Measurements from ENCODE around the gene PHIP. TPM values are rescaled to one million over a fixed set of nuclear protein-coding genes. Genes with fewer than 3 reads are reported as not detected.

The PHIP gene
- 10 to 100 TPM; 27.3 to 32.3 TPM for total RNA-seq
- 10 to 100 TPM; 64.3 to 82.2 (median 71.3) TPM for polyA plus RNA-seq (ENCODE audit: insufficient read length in 6 of 6)
- long read RNA-seq, donor 1, partial matches to known transcripts: 56 of 56 reads
- long read RNA-seq, donor 1, other reads (novel, unspliced or antisense): 0 of 56 reads
- long read RNA-seq, donor 2, partial matches to known transcripts: 19 of 19 reads
- long read RNA-seq, donor 2, other reads (novel, unspliced or antisense): 0 of 19 reads
- long read RNA-seq, donor 3, partial matches to known transcripts: 11 of 11 reads
- long read RNA-seq, donor 3, other reads (novel, unspliced or antisense): 0 of 11 reads
- long read RNA-seq, donor 4, partial matches to known transcripts: 5 of 7 reads
- long read RNA-seq, donor 4, other reads (novel, unspliced or antisense): 2 of 7 reads
- long read RNA-seq, donor 5, partial matches to known transcripts: 12 of 12 reads
- long read RNA-seq, donor 5, other reads (novel, unspliced or antisense): 0 of 12 reads
- long read RNA-seq, donor 6, full-length matches to known transcripts: 1 of 1 reads
- long read RNA-seq, donor 6, partial matches to known transcripts: 0 of 1 reads
- long read RNA-seq, donor 6, other reads (novel, unspliced or antisense): 0 of 1 reads
- long read RNA-seq, donor 7: 0 reads
- long read RNA-seq, donor 8, partial matches to known transcripts: 16 of 16 reads
- long read RNA-seq, donor 8, other reads (novel, unspliced or antisense): 0 of 16 reads
- long read RNA-seq, donor 9: 0 reads
- long read RNA-seq, donor 10, partial matches to known transcripts: 5 of 6 reads
- long read RNA-seq, donor 10, other reads (novel, unspliced or antisense): 1 of 6 reads
- long read RNA-seq, donor 11, partial matches to known transcripts: 6 of 6 reads
- long read RNA-seq, donor 11, other reads (novel, unspliced or antisense): 0 of 6 reads
- long read RNA-seq, donor 12, partial matches to known transcripts: 7 of 7 reads
- long read RNA-seq, donor 12, other reads (novel, unspliced or antisense): 0 of 7 reads

DNA sequence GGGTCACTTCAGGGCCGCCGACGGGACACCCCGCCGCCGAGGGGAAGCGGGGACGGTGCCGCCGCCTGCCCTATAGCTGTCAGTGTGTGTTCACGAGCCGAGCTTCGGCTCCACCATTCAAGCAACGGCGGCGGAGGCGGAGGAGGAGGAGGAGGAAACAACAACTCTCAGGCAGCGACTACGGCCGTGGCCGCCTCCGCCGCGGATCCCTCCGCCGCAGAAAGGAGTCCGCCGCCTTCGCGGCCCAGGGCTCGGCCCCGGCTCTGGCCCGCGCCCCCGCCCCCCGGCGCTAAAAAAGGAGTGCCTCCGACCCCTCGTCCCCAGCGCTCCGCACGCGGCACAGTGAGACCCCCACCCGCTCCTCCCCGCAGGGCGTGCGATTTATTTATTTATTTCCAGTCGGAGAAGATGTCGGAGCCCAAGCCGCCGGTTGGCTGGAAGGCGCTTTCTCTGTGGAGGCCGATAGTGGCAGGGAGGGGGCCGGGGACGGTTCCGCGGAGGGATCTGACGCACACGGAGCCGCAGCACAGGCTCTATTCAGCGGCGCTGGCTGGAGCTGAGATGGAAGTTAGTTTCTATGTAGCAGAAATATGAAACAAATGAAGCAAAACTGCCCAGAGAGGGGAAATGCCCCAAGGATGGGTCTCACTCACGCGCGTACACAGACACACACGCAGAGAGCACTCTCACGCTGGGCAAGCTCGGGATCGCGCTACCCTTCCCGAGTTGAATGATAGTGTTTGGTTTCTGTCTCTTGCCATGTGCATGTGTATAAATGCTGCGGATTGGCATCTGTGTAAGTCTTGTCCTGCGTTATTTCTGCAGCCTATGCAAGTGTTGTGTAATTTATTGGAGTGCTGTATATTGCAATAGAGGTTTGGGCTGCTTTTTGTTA is at the start of gene PHIP:
Gene PHIP (minus strand): TSS at position 180 of the 895 bp plus-strand sequence. CDS start 186 bp downstream, outside the sequence.
- Histone ChIP-seq H3K9me3 (no peaks in the 10 kb centered on the region), H3K4me1 (peaks cover 4 to 37% of the 10 kb centered on the region in 2 donors), H3K27ac (peak within 1 kb of the TSS; percentile 99), H3K36me3 (no peaks in the 10 kb centered on the region), H3K27me3 (no peaks in the 10 kb centered on the region), H3K4me3 (peak within 1 kb of the TSS; percentile 66 to 84)
- intact Hi-C loops (cut with DNase I): no loop called here
- DNase-seq (peak; percentile 94 to 97 (median 96)), ATAC-seq (peak; percentile 90)
- TF ChIP-seq, protein P1, sequence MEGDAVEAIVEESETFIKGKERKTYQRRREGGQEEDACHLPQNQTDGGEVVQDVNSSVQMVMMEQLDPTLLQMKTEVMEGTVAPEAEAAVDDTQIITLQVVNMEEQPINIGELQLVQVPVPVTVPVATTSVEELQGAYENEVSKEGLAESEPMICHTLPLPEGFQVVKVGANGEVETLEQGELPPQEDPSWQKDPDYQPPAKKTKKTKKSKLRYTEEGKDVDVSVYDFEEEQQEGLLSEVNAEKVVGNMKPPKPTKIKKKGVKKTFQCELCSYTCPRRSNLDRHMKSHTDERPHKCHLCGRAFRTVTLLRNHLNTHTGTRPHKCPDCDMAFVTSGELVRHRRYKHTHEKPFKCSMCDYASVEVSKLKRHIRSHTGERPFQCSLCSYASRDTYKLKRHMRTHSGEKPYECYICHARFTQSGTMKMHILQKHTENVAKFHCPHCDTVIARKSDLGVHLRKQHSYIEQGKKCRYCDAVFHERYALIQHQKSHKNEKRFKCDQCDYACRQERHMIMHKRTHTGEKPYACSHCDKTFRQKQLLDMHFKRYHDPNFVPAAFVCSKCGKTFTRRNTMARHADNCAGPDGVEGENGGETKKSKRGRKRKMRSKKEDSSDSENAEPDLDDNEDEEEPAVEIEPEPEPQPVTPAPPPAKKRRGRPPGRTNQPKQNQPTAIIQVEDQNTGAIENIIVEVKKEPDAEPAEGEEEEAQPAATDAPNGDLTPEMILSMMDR (IDR thresholded peaks at IDR 0.05): no peak

DNA sequence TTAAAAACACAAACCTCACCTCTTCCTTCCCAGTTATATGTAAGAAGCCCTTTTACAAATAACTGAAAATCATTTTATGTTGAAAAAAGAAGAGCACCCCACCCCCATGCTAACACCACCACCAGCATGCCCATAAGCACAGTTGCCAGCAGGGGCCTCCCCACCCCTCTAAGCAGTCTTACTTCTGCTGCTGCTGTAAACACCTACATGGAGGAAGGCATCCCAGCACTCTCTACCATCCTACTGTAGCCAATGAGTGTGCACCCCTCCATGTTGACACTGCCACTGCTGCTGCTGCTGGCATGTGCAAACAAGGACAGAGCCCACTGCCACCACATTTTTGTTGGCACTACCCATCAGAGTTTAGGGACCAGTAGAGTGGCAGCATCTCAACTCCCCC is 49.6 kb upstream of the PHIP start:
- intact Hi-C loops (cut with DNase I): no loop called here
- Histone ChIP-seq H3K4me1 (no peaks in the 10 kb centered on the region), H3K9me3 (no peaks in the 10 kb centered on the region), H3K27ac (no peak overlapping the region), H3K4me3 (no peak overlapping the region), H3K36me3 (no peaks in the 10 kb centered on the region), H3K27me3 (no peaks in the 10 kb centered on the region)
- ATAC-seq: no peak
- no peak for DNase-seq
- TF ChIP-seq, protein P1 (IDR thresholded peaks at IDR 0.05): no peak

DNA sequence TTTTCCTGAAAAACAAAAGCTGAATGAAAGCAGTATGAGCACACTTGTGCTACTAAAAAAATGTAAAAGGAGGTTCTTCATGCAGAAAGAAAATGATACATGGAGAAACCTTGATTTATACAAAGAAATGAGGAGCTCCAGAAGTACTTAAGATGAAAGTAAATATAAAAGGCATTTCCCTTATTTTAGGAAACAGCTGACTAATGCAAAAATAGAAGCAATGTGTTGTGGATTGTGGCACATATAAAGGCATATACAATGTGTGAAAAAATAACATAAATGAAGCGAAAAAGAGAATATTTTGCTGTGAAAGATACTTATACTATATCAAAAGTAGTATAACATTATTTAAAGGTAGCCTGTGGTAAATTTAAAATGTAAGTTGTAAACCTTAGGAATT is 41.2 kb upstream of the PHIP start:
- no peaks in the 10 kb centered on the region for H3K9me3 ChIP-seq
- intact Hi-C loops (cut with DNase I): no loop called here
- TF ChIP-seq, protein P1 (IDR thresholded peaks at IDR 0.05): no peak

DNA sequence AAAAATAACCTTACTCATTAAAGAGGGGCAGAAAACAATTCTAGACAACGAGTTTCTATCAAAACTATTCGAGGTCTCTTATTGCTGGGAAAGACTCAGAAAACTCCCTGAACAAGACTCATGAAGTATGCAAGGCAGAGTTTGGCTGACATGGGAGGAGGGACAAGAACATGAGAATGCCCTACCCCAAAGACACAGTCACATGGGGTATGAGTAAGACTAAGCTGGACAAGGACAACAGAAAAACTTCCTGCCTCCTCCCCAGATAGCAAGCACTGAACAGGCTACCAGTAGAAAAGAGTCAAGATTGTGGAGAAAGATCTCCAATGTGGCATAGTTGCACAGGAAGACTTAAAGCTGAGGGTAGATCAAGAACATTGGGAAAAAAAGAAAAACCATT is 39.7 kb upstream of the PHIP start:
- ATAC-seq (no peak), DNase-seq (no peak)
- Histone ChIP-seq H3K36me3 (no peaks in the 10 kb centered on the region), H3K4me3 (no peak overlapping the region), H3K27ac (no peak overlapping the region), H3K4me1 (no peaks in the 10 kb centered on the region), H3K9me3 (no peaks in the 10 kb centered on the region), H3K27me3 (no peaks in the 10 kb centered on the region)
- intact Hi-C loops (cut with DNase I): no loop called here
- TF ChIP-seq, protein P1 (IDR thresholded peaks at IDR 0.05): no peak

More for the DNA sequence above, 41.2 kb upstream of the PHIP start:
- Histone ChIP-seq H3K27me3 (no peaks in the 10 kb centered on the region), H3K4me1 (no peaks in the 10 kb centered on the region), H3K4me3 (no peak overlapping the region), H3K27ac (no peak overlapping the region), H3K36me3 (no peaks in the 10 kb centered on the region)
- DNase-seq (no peak), ATAC-seq (no peak)
